Measurements from ENCODE around the gene CALHM2. TPM values are rescaled to one million over a fixed set of nuclear protein-coding genes. Genes with fewer than 3 reads are reported as not detected.

CALHM2 gene
- polyA plus RNA-seq, 1 donor: 8.4 TPM

GRCh38 chr10:103441206-103441605, 11.0 kb downstream of the CALHM2 start:
- H3K27ac ChIP-seq (ENCODE audit: low read length): no peak overlapping the region
- no peaks in the 10 kb centered on the region for H3K27me3 ChIP-seq (ENCODE audit: control insufficient read depth, insufficient read depth, low read length)
- no peak for DNase-seq
- no peak overlapping the region for H3K4me3 ChIP-seq (ENCODE audit: low read length)
- H3K9me3 ChIP-seq (ENCODE audit: control insufficient read depth, low read depth, low read length): no peaks in the 10 kb centered on the region
- WGBS (ENCODE audit: insufficient coverage, low lambda C conversion rate): no CpG with 5 or more reads among the region's 8 CpGs
- peaks cover 94% of the 10 kb centered on the region for H3K36me3 ChIP-seq (ENCODE audit: control insufficient read depth, insufficient read depth, low read length)
- no peaks in the 10 kb centered on the region for H3K4me1 ChIP-seq (ENCODE audit: control insufficient read depth, insufficient read depth, low read length)

GRCh38 chr10:103440416-103440815, 11.8 kb downstream of the CALHM2 start:
- WGBS (ENCODE audit: insufficient coverage, low lambda C conversion rate): 100% methylated on average over 1 of the region's 14 CpGs
- H3K4me1 ChIP-seq (ENCODE audit: control insufficient read depth, insufficient read depth, low read length): no peaks in the 10 kb centered on the region
- H3K9me3 ChIP-seq (ENCODE audit: control insufficient read depth, low read depth, low read length): no peaks in the 10 kb centered on the region
- H3K27me3 ChIP-seq (ENCODE audit: control insufficient read depth, insufficient read depth, low read length): no peaks in the 10 kb centered on the region
- H3K36me3 ChIP-seq (ENCODE audit: control insufficient read depth, insufficient read depth, low read length): peaks cover 93% of the 10 kb centered on the region
- no peak overlapping the region for H3K4me3 ChIP-seq (ENCODE audit: low read length)
- H3K27ac ChIP-seq (ENCODE audit: low read length): no peak overlapping the region
- DNase-seq: no peak

- H3K27ac ChIP-seq (ENCODE audit: low read length): no peak overlapping the region
- no peaks in the 10 kb centered on the region for H3K27me3 ChIP-seq (ENCODE audit: control insufficient read depth, insufficient read depth, low read length)
- H3K4me3 ChIP-seq (ENCODE audit: low read length): no peak overlapping the region
- no peaks in the 10 kb centered on the region for H3K4me1 ChIP-seq (ENCODE audit: control insufficient read depth, insufficient read depth, low read length)
- no peak for DNase-seq
- H3K36me3 ChIP-seq (ENCODE audit: control insufficient read depth, insufficient read depth, low read length): peaks cover 90% of the 10 kb centered on the region
- WGBS (ENCODE audit: insufficient coverage, low lambda C conversion rate): no CpG with 5 or more reads among the region's 4 CpGs
- H3K9me3 ChIP-seq (ENCODE audit: control insufficient read depth, low read depth, low read length): no peaks in the 10 kb centered on the region
These were observed 12.4 kb downstream of the CALHM2 start for GRCh38 chr10:103439776-103440175.

GRCh38 chr10:103433858-103434257, 18.3 kb downstream of the CALHM2 start:
- Histone ChIP-seq H3K4me1 (ENCODE audit: control insufficient read depth, insufficient read depth, low read length) (no peaks in the 10 kb centered on the region), H3K4me3 (ENCODE audit: low read length) (no peak overlapping the region), H3K27me3 (ENCODE audit: control insufficient read depth, insufficient read depth, low read length) (no peaks in the 10 kb centered on the region), H3K9me3 (ENCODE audit: control insufficient read depth, low read depth, low read length) (no peaks in the 10 kb centered on the region), H3K36me3 (ENCODE audit: control insufficient read depth, insufficient read depth, low read length) (peaks cover 71% of the 10 kb centered on the region), H3K27ac (ENCODE audit: low read length) (no peak overlapping the region)
- no CpG with 5 or more reads among the region's 2 CpGs for WGBS (ENCODE audit: insufficient coverage, low lambda C conversion rate)
- no peak for DNase-seq

GRCh38 chr10:103431902-103432301, 20.3 kb downstream of the CALHM2 start:
- WGBS (ENCODE audit: insufficient coverage, low lambda C conversion rate): 48% methylated on average over 4 of the region's 8 CpGs
- Histone ChIP-seq H3K27ac (ENCODE audit: low read length) (no peak overlapping the region), H3K9me3 (ENCODE audit: control insufficient read depth, low read depth, low read length) (no peaks in the 10 kb centered on the region), H3K4me1 (ENCODE audit: control insufficient read depth, insufficient read depth, low read length) (no peaks in the 10 kb centered on the region), H3K4me3 (ENCODE audit: low read length) (no peak overlapping the region), H3K27me3 (ENCODE audit: control insufficient read depth, insufficient read depth, low read length) (no peaks in the 10 kb centered on the region), H3K36me3 (ENCODE audit: control insufficient read depth, insufficient read depth, low read length) (peaks cover 70% of the 10 kb centered on the region)
- DNase-seq: no peak

- DNase-seq: no peak
- H3K9me3 ChIP-seq (ENCODE audit: control insufficient read depth, low read depth, low read length): no peaks in the 10 kb centered on the region
- peaks cover 73% of the 10 kb centered on the region for H3K36me3 ChIP-seq (ENCODE audit: control insufficient read depth, insufficient read depth, low read length)
- no peaks in the 10 kb centered on the region for H3K4me1 ChIP-seq (ENCODE audit: control insufficient read depth, insufficient read depth, low read length)
- 86% methylated on average over 1 of the region's 5 CpGs for WGBS (ENCODE audit: insufficient coverage, low lambda C conversion rate)
- H3K4me3 ChIP-seq (ENCODE audit: low read length): no peak overlapping the region
- H3K27ac ChIP-seq (ENCODE audit: low read length): no peak overlapping the region
- H3K27me3 ChIP-seq (ENCODE audit: control insufficient read depth, insufficient read depth, low read length): no peaks in the 10 kb centered on the region
These were observed 22.5 kb downstream of the CALHM2 start for GRCh38 chr10:103429647-103430046.

- 92% methylated on average over 2 of the region's 5 CpGs for WGBS (ENCODE audit: insufficient coverage, low lambda C conversion rate)
- Histone ChIP-seq H3K9me3 (ENCODE audit: control insufficient read depth, low read depth, low read length) (no peaks in the 10 kb centered on the region), H3K4me1 (ENCODE audit: control insufficient read depth, insufficient read depth, low read length) (no peaks in the 10 kb centered on the region), H3K36me3 (ENCODE audit: control insufficient read depth, insufficient read depth, low read length) (peaks cover 73% of the 10 kb centered on the region), H3K27me3 (ENCODE audit: control insufficient read depth, insufficient read depth, low read length) (no peaks in the 10 kb centered on the region), H3K27ac (ENCODE audit: low read length) (no peak overlapping the region), H3K4me3 (ENCODE audit: low read length) (no peak overlapping the region)
- DNase-seq: no peak
These were observed 23.1 kb downstream of the CALHM2 start for GRCh38 chr10:103428989-103429643.

- no peaks in the 10 kb centered on the region for H3K27me3 ChIP-seq (ENCODE audit: control insufficient read depth, insufficient read depth, low read length)
- DNase-seq: no peak
- no peaks in the 10 kb centered on the region for H3K9me3 ChIP-seq (ENCODE audit: control insufficient read depth, low read depth, low read length)
- H3K4me3 ChIP-seq (ENCODE audit: low read length): no peak overlapping the region
- H3K27ac ChIP-seq (ENCODE audit: low read length): no peak overlapping the region
- 100% methylated on average over 4 of the region's 9 CpGs for WGBS (ENCODE audit: insufficient coverage, low lambda C conversion rate)
- H3K4me1 ChIP-seq (ENCODE audit: control insufficient read depth, insufficient read depth, low read length): no peaks in the 10 kb centered on the region
- H3K36me3 ChIP-seq (ENCODE audit: control insufficient read depth, insufficient read depth, low read length): peaks cover 73% of the 10 kb centered on the region
These were observed 24.3 kb downstream of the CALHM2 start for GRCh38 chr10:103427866-103428265.

GRCh38 chr10:103423748-103424147, 28.4 kb downstream of the CALHM2 start:
- H3K4me1 ChIP-seq (ENCODE audit: control insufficient read depth, insufficient read depth, low read length): no peaks in the 10 kb centered on the region
- H3K27me3 ChIP-seq (ENCODE audit: control insufficient read depth, insufficient read depth, low read length): no peaks in the 10 kb centered on the region
- WGBS (ENCODE audit: insufficient coverage, low lambda C conversion rate): no CpG with 5 or more reads among the region's 5 CpGs
- no peak for DNase-seq
- H3K4me3 ChIP-seq (ENCODE audit: low read length): no peak overlapping the region
- no peak overlapping the region for H3K27ac ChIP-seq (ENCODE audit: low read length)
- peaks cover 84% of the 10 kb centered on the region for H3K36me3 ChIP-seq (ENCODE audit: control insufficient read depth, insufficient read depth, low read length)
- H3K9me3 ChIP-seq (ENCODE audit: control insufficient read depth, low read depth, low read length): no peaks in the 10 kb centered on the region

- H3K9me3 ChIP-seq (ENCODE audit: control insufficient read depth, low read depth, low read length): no peaks in the 10 kb centered on the region
- no peak overlapping the region for H3K27ac ChIP-seq (ENCODE audit: low read length)
- peaks cover 3% of the 10 kb centered on the region for H3K4me1 ChIP-seq (ENCODE audit: control insufficient read depth, insufficient read depth, low read length)
- no peaks in the 10 kb centered on the region for H3K27me3 ChIP-seq (ENCODE audit: control insufficient read depth, insufficient read depth, low read length)
- no peak overlapping the region for H3K4me3 ChIP-seq (ENCODE audit: low read length)
- no CpG with 5 or more reads among the region's 4 CpGs for WGBS (ENCODE audit: insufficient coverage, low lambda C conversion rate)
- no peak for DNase-seq
- peaks cover 85% of the 10 kb centered on the region for H3K36me3 ChIP-seq (ENCODE audit: control insufficient read depth, insufficient read depth, low read length)
These were observed 33.1 kb downstream of the CALHM2 start for GRCh38 chr10:103419101-103419500.

GRCh38 chr10:103417601-103418000, 34.6 kb downstream of the CALHM2 start:
- no peak overlapping the region for H3K4me3 ChIP-seq (ENCODE audit: low read length)
- no peak overlapping the region for H3K27ac ChIP-seq (ENCODE audit: low read length)
- no peaks in the 10 kb centered on the region for H3K27me3 ChIP-seq (ENCODE audit: control insufficient read depth, insufficient read depth, low read length)
- no peaks in the 10 kb centered on the region for H3K9me3 ChIP-seq (ENCODE audit: control insufficient read depth, low read depth, low read length)
- H3K36me3 ChIP-seq (ENCODE audit: control insufficient read depth, insufficient read depth, low read length): peaks cover 85% of the 10 kb centered on the region
- DNase-seq: no peak
- WGBS (ENCODE audit: insufficient coverage, low lambda C conversion rate): no CpG with 5 or more reads among the region's 5 CpGs
- H3K4me1 ChIP-seq (ENCODE audit: control insufficient read depth, insufficient read depth, low read length): peaks cover 6% of the 10 kb centered on the region
